Posterior cingulate gyrus (tissue), 11 donors: ENCODE measurements around the gene P4HTM.

Experiments
- DNase-seq, 10 donors: peaks; one replicate each; pipeline versions ENCODE4 v3.0.0 to v3.0.0-alpha.2; 2020 to 2021; ENCODE audit warnings: mixed read lengths in 3 of 10
- intact Hi-C: fragments of 100-400 bp; cut with DNase I; formaldehyde crosslinking; loops from one replicate; pipeline ENCODE4 v1.15.1; 2023

The P4HTM gene

GRCh38 chr3:48989796-48990635, at the start of gene P4HTM:
TSS of gene P4HTM (plus strand) at chr3:48990241. CDS start at chr3:48990257, 16 bp downstream.
- peak; percentile 75 to 99 (median 90) for DNase-seq
- intact Hi-C loops = loop anchor here (2.0 kb wide), 2 partner anchors 17 to 71 kb away; partner anchors contain the start of genes ARIH2 and WDR6

GRCh38 chr3:48945432-48945831, 44.6 kb upstream of the P4HTM start:
- intact Hi-C loops = no loop called here
- DNase-seq = no peak

- intact Hi-C loops = no loop called here
- DNase-seq = no peak
Observed at GRCh38 chr3:48945891-48946549, 44.0 kb upstream of the P4HTM start.

GRCh38 chr3:48949376-48949717, 40.7 kb upstream of the P4HTM start:
- DNase-seq = no peak
- intact Hi-C loops = no loop called here

GRCh38 chr3:48950051-48950450, 40.0 kb upstream of the P4HTM start:
- DNase-seq = no peak
- intact Hi-C loops = no loop called here

GRCh38 chr3:48951764-48952163, 38.3 kb upstream of the P4HTM start:
- intact Hi-C loops = no loop called here
- no peak for DNase-seq

GRCh38 chr3:48952510-48953118, 37.4 kb upstream of the P4HTM start:
- intact Hi-C loops = no loop called here
- peak in 5 of 10 donors; percentile 12 to 89 (median 30) for DNase-seq

GRCh38 chr3:48957006-48957705, 32.9 kb upstream of the P4HTM start:
- no peak for DNase-seq
- intact Hi-C loops = no loop called here

GRCh38 chr3:48960841-48961413, 29.1 kb upstream of the P4HTM start:
- DNase-seq = no peak
- intact Hi-C loops = no loop called here

GRCh38 chr3:48962340-48962739, 27.7 kb upstream of the P4HTM start:
- DNase-seq = no peak
- intact Hi-C loops = no loop called here

GRCh38 chr3:48962939-48963338, 27.1 kb upstream of the P4HTM start:
- DNase-seq = peak in 1 of 10 donors; percentile 12
- intact Hi-C loops = no loop called here

- DNase-seq = no peak
- intact Hi-C loops = no loop called here
Observed at GRCh38 chr3:48963591-48963990, 26.4 kb upstream of the P4HTM start.

- intact Hi-C loops = no loop called here
- DNase-seq = no peak
Observed at GRCh38 chr3:48966367-48966766, 23.7 kb upstream of the P4HTM start.

GRCh38 chr3:48966876-48967361, 23.1 kb upstream of the P4HTM start:
- DNase-seq = peak in 8 of 10 donors; percentile 51 to 94 (median 79)
- intact Hi-C loops = no loop called here

- intact Hi-C loops = no loop called here
- DNase-seq = no peak
Observed at GRCh38 chr3:48970586-48970985, 19.5 kb upstream of the P4HTM start.

- DNase-seq = no peak
- intact Hi-C loops = no loop called here
Observed at GRCh38 chr3:48974076-48974864, 15.8 kb upstream of the P4HTM start.

- DNase-seq = no peak
- intact Hi-C loops = no loop called here
Observed at GRCh38 chr3:48979451-48979850, 10.6 kb upstream of the P4HTM start.

GRCh38 chr3:48980295-48980694, 9.7 kb upstream of the P4HTM start:
- intact Hi-C loops = no loop called here
- DNase-seq = peak in 1 of 10 donors; percentile 2

- intact Hi-C loops = no loop called here
- no peak for DNase-seq
Observed at GRCh38 chr3:48982016-48982415, 8.0 kb upstream of the P4HTM start.

GRCh38 chr3:48982686-48983085, 7.4 kb upstream of the P4HTM start:
- DNase-seq = peak in 1 of 10 donors; percentile 57
- intact Hi-C loops = no loop called here
